A549 (cell line): ENCODE results near the gene GPR176. TPM values are rescaled to one million over a fixed set of nuclear protein-coding genes. Genes with fewer than 3 reads are reported as not detected.

Experiments
- ATAC-seq, 2 experiments: fragments of 200-7000 bp in 1 of 2; fragments of >200 bp in 1 of 2; cut with Nextera tagmentation in 1 of 2; cut with Tn5 transposase in 1 of 2; 3 replicates each; pipeline versions ENCODE4 v1.8.0 to v1.9.1; 2018 to 2020; ENCODE audit warnings: mild to moderate bottlenecking in 1 of 2, moderate library complexity in 1 of 2
- CTCF ChIA-PET: fragments of 300-600 bp; sonication (Branson Sonifier 250); formaldehyde crosslinking; extraction: SDS; loops from one replicate; lab custom pipeline; 2021; ENCODE audit warnings: antibody characterized with exemption, inconsistent platforms; lab: Yijun Ruan, JAX
- POLR2A ChIA-PET: fragments of 350-600 bp; formaldehyde crosslinking; extraction: SDS; loops from one replicate; lab custom pipeline; 2021; ENCODE audit warnings: antibody characterized with exemption, inconsistent platforms; lab: Yijun Ruan, JAX
- DNase-seq, 2 experiments: peaks; one replicate each; pipeline versions ENCODE4 v3.0.0 to v3.0.0-alpha.2; 2011 to 2016; ENCODE audit warnings: low read depth in 1 of 2, low spot score in 1 of 2
- FAIRE-seq: peaks from 2 replicates; lab custom pipeline; 2011; peaks lifted over from hg19 to GRCh38; lab: Jason Lieb, UNC
- H3K27ac ChIP-seq, 2 experiments: fragments of >200 bp; sonication (Bioruptor Twin); formaldehyde crosslinking; 3 replicates each; pipeline ENCODE4 v1.5.1; 2016 to 2017
- H3K4me1 ChIP-seq: fragments of >200 bp; sonication (Bioruptor Twin); formaldehyde crosslinking; 3 replicates; pipeline ENCODE4 v1.6.1; 2016
- H3K4me2 ChIP-seq: fragments of >200 bp; sonication (Bioruptor Twin); formaldehyde crosslinking; 3 replicates; pipeline ENCODE4 v1.6.1; 2016
- H3K4me3 ChIP-seq: fragments of >200 bp; sonication (Bioruptor Twin); formaldehyde crosslinking; 3 replicates; pipeline ENCODE4 v1.5.1; 2016
- H3K9me3 ChIP-seq: fragments of >200 bp; sonication (Bioruptor Twin); formaldehyde crosslinking; 3 replicates; pipeline ENCODE4 v1.6.1; 2016
- CBX2 ChIP-seq: fragments of 200-600 bp; sonication (generic); IDR thresholded peaks from 2 replicates; pipeline ENCODE4 v1.6.1; 2016; ENCODE audit warnings: low read depth, mild to moderate bottlenecking, borderline replicate concordance
- CEBPB ChIP-seq, 2 experiments: fragments of >200 bp in 1 of 2; sonication (Bioruptor Twin) in 1 of 2; formaldehyde crosslinking in 1 of 2; IDR thresholded peaks; 2 replicates each; pipeline ENCODE4 v1.6.1; 2012 to 2016
- CHD2 ChIP-seq: fragments of 150-350 bp; IDR thresholded peaks from 2 replicates; pipeline ENCODE4 v1.6.1; 2014; ENCODE audit warnings: low read length; ENCODE audit not compliant: partially characterized antibody
- ELK1 ChIP-seq: fragments of 150-350 bp; IDR thresholded peaks from 2 replicates; pipeline ENCODE4 v1.6.1; 2014; ENCODE audit warnings: low read depth, mild to moderate bottlenecking, low read length
- FOSL2 ChIP-seq, 2 experiments: fragments of 450-650 bp in 1 of 2; fragments of >200 bp in 1 of 2; sonication (Bioruptor Twin) in 1 of 2; formaldehyde crosslinking; IDR thresholded peaks; 2 replicates each; pipeline versions ENCODE4 v1.5.0 to v1.6.1; 2016 to 2020; ENCODE audit warnings: mild to moderate bottlenecking in 1 of 2, moderate library complexity in 1 of 2
- FOXS1 ChIP-seq: fragments of 250-450 bp; sonication (Bioruptor Pico); IDR thresholded peaks from 2 replicates; pipeline ENCODE4 v1.5.0; 2020; ENCODE audit warnings: mild to moderate bottlenecking, moderate library complexity
- GATA3 ChIP-seq: IDR thresholded peaks from 2 replicates; pipeline ENCODE4 v1.6.1; 2012; ENCODE audit warnings: borderline replicate concordance
- HDAC2 ChIP-seq: fragments of 200-600 bp; sonication (generic); IDR thresholded peaks from 2 replicates; pipeline ENCODE4 v1.6.1; 2016
- KDM5A ChIP-seq: fragments of 200-600 bp; sonication (generic); IDR thresholded peaks from 2 replicates; pipeline ENCODE4 v1.6.1; 2016; ENCODE audit warnings: antibody characterized with exemption, mild to moderate bottlenecking
- MAZ ChIP-seq: fragments of 150-350 bp; IDR thresholded peaks from 2 replicates; pipeline ENCODE4 v1.6.1; 2014; ENCODE audit warnings: antibody characterized with exemption, low read depth, low read length, borderline replicate concordance
- NR3C1 ChIP-seq: fragments of >200 bp; sonication (Bioruptor Twin); formaldehyde crosslinking; IDR thresholded peaks from 3 replicates; pipeline ENCODE4 v1.6.1; 2017
- RARB ChIP-seq: fragments of 250-450 bp; sonication (Bioruptor Pico); IDR thresholded peaks from 2 replicates; pipeline ENCODE4 v1.8.0; 2021; ENCODE audit warnings: mild to moderate bottlenecking, moderate library complexity
- REST ChIP-seq: fragments of 200-600 bp; sonication (generic); IDR thresholded peaks from 2 replicates; pipeline ENCODE4 v1.6.1; 2016; ENCODE audit warnings: antibody characterized with exemption, mild to moderate bottlenecking, moderate library complexity
- RNF2 ChIP-seq: fragments of 200-600 bp; sonication (generic); IDR thresholded peaks from 2 replicates; pipeline ENCODE4 v1.6.1; 2016; ENCODE audit warnings: low read depth, mild to moderate bottlenecking, antibody characterized with exemption, moderate library complexity, borderline replicate concordance
- USF2 ChIP-seq: fragments of 450-650 bp; IDR thresholded peaks from 2 replicates; pipeline ENCODE4 v1.6.1; 2014; ENCODE audit warnings: antibody characterized with exemption
- ZNF302 ChIP-seq: fragments of 250-450 bp; sonication (Bioruptor Pico); IDR thresholded peaks from 2 replicates; pipeline ENCODE4 v1.9.0; 2021; ENCODE audit warnings: inconsistent platforms, mild to moderate bottlenecking, moderate library complexity
- ZSCAN20 ChIP-seq: fragments of 250-450 bp; sonication (Bioruptor Pico); IDR thresholded peaks from 2 replicates; pipeline ENCODE4 v1.8.0; 2022; ENCODE audit warnings: mild to moderate bottlenecking, moderate library complexity
- WGBS: methylation state at CpG from one replicate; pipeline ENCODE4 v1.1.6; 2017; ENCODE audit errors: missing lambda C conversion rate; 5-methylcytosine and 5-hydroxymethylcytosine counted together
- polyA plus RNA-seq, 4 experiments: library from polyadenylated mRNA; depleted of rRNA in 3 of 4; stranded (reverse); fragments of >200 nt; fragmentation: RNase III in 1 of 4; extraction: RNeasy Plus Mini Kit Qiagen cat#74134 plus additional on column Dnase treatment in 1 of 4; gene quantifications; 2 replicates in 3 of 4; 3 replicates in 1 of 4; pipeline ENCODE4 v1.2.3, GENCODE V29; 2011 to 2017

Gene GPR176
- polyA plus RNA-seq, 2 of the 4 experiments (the other 2 are of a cell fraction), result 1.5 to 8.1 TPM

- WGBS, result 79% methylated on average over 3 of the region's 3 CpGs
- H3K4me2 ChIP-seq, result no peak overlapping the region
- no peaks in the 10 kb centered on the region for H3K4me1 ChIP-seq
- ChIA-PET POLR2A (no interaction called here), CTCF (no interaction called here)
- H3K4me3 ChIP-seq, result no peak overlapping the region
- no peak for ATAC-seq
- H3K9me3 ChIP-seq, result no peaks in the 10 kb centered on the region
- TF ChIP-seq FOSL2 (IDR thresholded peaks at IDR 0.05), result no peak
- TF ChIP-seq FOSL2 (CRISPR knock-in tag; IDR thresholded peaks at IDR 0.05), result no peak
- TF ChIP-seq RARB, result no peak
- no peak for TF ChIP-seq USF2
- no peak for TF ChIP-seq HDAC2
- TF ChIP-seq NR3C1, result no peak
- TF ChIP-seq RNF2, result no peak
- no peak for TF ChIP-seq GATA3
- H3K27ac ChIP-seq, result no peak overlapping the region
- DNase-seq, result no peak
- no peak for FAIRE-seq
Observed at GRCh38 chr15:39886418-39886817, 33.6 kb downstream of the GPR176 start.

GRCh38 chr15:39885099-39885777 is 34.8 kb downstream of the GPR176 start:
- ChIA-PET POLR2A (no interaction called here), CTCF (interaction anchor here (1.2 kb wide), 1 partner anchor 10 kb away, joined by 6 read pairs; no protein-coding TSS in a partner anchor)
- TF ChIP-seq FOXS1 (no peak), KDM5A (no peak), CEBPB (IDR thresholded peaks at IDR 0.05) (peak in 1 of 2 experiments; percentile 38; a peak in 1 of 4 replicates)

GRCh38 chr15:39884351-39884750 is 35.7 kb downstream of the GPR176 start:
- Histone ChIP-seq H3K9me3 (no peaks in the 10 kb centered on the region), H3K4me1 (no peaks in the 10 kb centered on the region), H3K4me3 (no peak overlapping the region), H3K27ac (no peak overlapping the region), H3K4me2 (no peak overlapping the region)
- no peak for ATAC-seq
- CTCF ChIA-PET, result interaction anchor here (1.0 to 1.4 kb wide), 3 partner anchors 9 to 128 kb away, joined by 3 to 6 read pairs (median 3); no protein-coding TSS in a partner anchor
- no peak for TF ChIP-seq CBX2
- no peak for TF ChIP-seq ELK1
- TF ChIP-seq HDAC2, result no peak
- TF ChIP-seq ZSCAN20 (CRISPR knock-in tag), result no peak
- TF ChIP-seq REST, result no peak
- TF ChIP-seq MAZ, result no peak
- TF ChIP-seq ZNF302 (CRISPR knock-in tag), result no peak
- no peak for TF ChIP-seq CHD2
- no peak for FAIRE-seq
- POLR2A ChIA-PET, result no interaction called here
- DNase-seq, result no peak

More at GRCh38 chr15:39885099-39885777, 34.8 kb downstream of the GPR176 start:
- H3K27ac ChIP-seq, result no peak overlapping the region
- no peak overlapping the region for H3K4me3 ChIP-seq
- no peak for ATAC-seq
- DNase-seq, result no peak
- H3K9me3 ChIP-seq, result no peaks in the 10 kb centered on the region
- H3K4me1 ChIP-seq, result no peaks in the 10 kb centered on the region
- FAIRE-seq, result no peak
- no peak overlapping the region for H3K4me2 ChIP-seq
